ENCODE data around the gene LTBR. TPM values are rescaled to one million over a fixed set of nuclear protein-coding genes. Genes with fewer than 3 reads are reported as not detected.

LTBR gene
- total and polyA plus RNA-seq, 2 donors (not counting 1 experiment from before 2014, with no cell fraction given) = 1.1 TPM; not detected in 1

- H3K79me2 ChIP-seq (ENCODE audit: control insufficient read depth, insufficient read depth, low read length) = no peaks in the 10 kb centered on the region
- no peaks in the 10 kb centered on the region for H4K20me1 ChIP-seq (ENCODE audit: control insufficient read depth, insufficient read depth, low read length, poor library complexity, severe bottlenecking)
- intact Hi-C loops (cut with micrococcal nuclease) = loop anchor here (1.0 kb wide), 4 partner anchors 36 to 209 kb away; partner anchors contain the start of genes CHD4, LPAR5 and MRPL51
- ChIA-PET CTCF (interaction anchor here (0.6 to 8.3 kb wide), 15 partner anchors 13 to 142 kb away, joined by 3 to 383 read pairs (median 5); partner anchors contain the start of genes CD27, GAPDH, MRPL51 and TAPBPL), POLR2A (interaction anchor here (0.7 to 5.6 kb wide), 9 partner anchors 19 to 111 kb away, joined by 3 to 72 read pairs (median 29); partner anchors contain the start of genes CD27, GAPDH, MRPL51 and TAPBPL)
- DNase-seq = peak; percentile 89
- H2AFZ ChIP-seq (ENCODE audit: insufficient read depth, low read depth, low read length, poor library complexity, severe bottlenecking) = peak overlapping the region; percentile 16
- H3K4me1 ChIP-seq (ENCODE audit: control insufficient read depth in 2 of 2, insufficient read depth in 2 of 2, low read length in 2 of 2) = peaks cover 45 to 53% of the 10 kb centered on the region in 2 donors
- no peaks in the 10 kb centered on the region for H3K9me3 ChIP-seq (ENCODE audit: control extremely low read depth in 1 of 3, control insufficient read depth in 2 of 3, insufficient read depth in 1 of 3, low read length in 2 of 3)
- peaks cover 4% of the 10 kb centered on the region for H3K27me3 Mint-ChIP-seq
- 49% methylated on average over 16 of the region's 23 CpGs for WGBS (ENCODE audit: insufficient coverage)
- H3K4me3 ChIP-seq (ENCODE audit: control extremely low read depth in 1 of 5, extremely low read depth in 1 of 5, insufficient read depth in 1 of 5, low read depth in 2 of 5, low read length in 4 of 5) = peak overlapping the region in 2 of 5 experiments; percentile 13 to 47
- peak; percentile 51 for ATAC-seq (ENCODE audit: low read depth)
- H3K9ac ChIP-seq (ENCODE audit: low read length) = peak overlapping the region; percentile 56
- no peak for TF ChIP-seq CTCF (IDR thresholded peaks at IDR 0.05)
- TF ChIP-seq EZH2 (IDR thresholded peaks at IDR 0.05; ENCODE audit: borderline replicate concordance, insufficient read depth, low read depth, low read length, poor library complexity, severe bottlenecking) = no peak
- peaks cover 54% of the 10 kb centered on the region for H3K4me1 Mint-ChIP-seq
- peak overlapping the region; percentile 94 for H3K27ac Mint-ChIP-seq
- no peaks in the 10 kb centered on the region for H3K27me3 ChIP-seq (replicated peaks in 1 of 4; ENCODE audit: control extremely low read depth in 1 of 4, control insufficient read depth in 3 of 4, insufficient read depth in 4 of 4, low read length in 3 of 4)
- peak overlapping the region; percentile 99 for H3K27ac ChIP-seq (ENCODE audit: low read length in 2 of 2)
- no peaks in the 10 kb centered on the region for H3K9me3 Mint-ChIP-seq (ENCODE audit: insufficient read depth)
- no peaks in the 10 kb centered on the region for H3K36me3 ChIP-seq (replicated peaks in 1 of 2; ENCODE audit: control extremely low read depth in 1 of 2, control insufficient read depth in 1 of 2, extremely low read depth in 1 of 2, insufficient read depth in 2 of 2, low read length in 1 of 2)
- H3K4me2 ChIP-seq (replicated peaks; ENCODE audit: low read depth, low read length, poor library complexity, severe bottlenecking) = peak overlapping the region; percentile 71
- peak overlapping the region; percentile 80 for H3K4me3 Mint-ChIP-seq
These were observed 41.9 kb downstream of the LTBR start for GRCh38 chr12:6425590-6426531.
